DOHH2 (cell line): ENCODE results near the gene WDR76.

Experiments used
- H3F3A ChIP-seq: fragments of 200-600 bp; sonication (generic), shearing (Covaris generic); 2 replicates; pipeline ENCODE4 v1.6.0; 2016; ENCODE audit warnings: antibody characterized with exemption, mild to moderate bottlenecking; ENCODE audit not compliant: control insufficient read depth, insufficient read depth
- H3K27ac ChIP-seq: fragments of 200-600 bp; sonication (generic); 2 replicates; pipeline ENCODE4 v1.5.1; 2014; ENCODE audit warnings: low read depth, mild to moderate bottlenecking, low read length, moderate library complexity
- H3K27me3 ChIP-seq: fragments of 200-600 bp; sonication (generic); 2 replicates; pipeline ENCODE4 v1.6.1; 2014; ENCODE audit warnings: mild to moderate bottlenecking, low read length, mixed read lengths; ENCODE audit not compliant: control insufficient read depth
- H3K36me3 ChIP-seq: fragments of 200-600 bp; sonication (generic); 2 replicates; pipeline ENCODE4 v1.6.1; 2014; ENCODE audit warnings: mild to moderate bottlenecking, low read length, moderate library complexity, mixed read lengths; ENCODE audit not compliant: control insufficient read depth
- H3K4me1 ChIP-seq: fragments of 200-600 bp; sonication (generic); 2 replicates; pipeline ENCODE4 v1.6.1; 2014; ENCODE audit warnings: mild to moderate bottlenecking, low read length, mixed read lengths; ENCODE audit not compliant: control insufficient read depth
- H3K4me2 ChIP-seq: fragments of 200-600 bp; sonication (generic); 2 replicates; pipeline ENCODE4 v1.6.0; 2014; ENCODE audit warnings: mild to moderate bottlenecking, low read length, moderate library complexity
- H3K4me3 ChIP-seq: fragments of 200-600 bp; sonication (generic); 2 replicates; pipeline ENCODE4 v1.5.1; 2014; ENCODE audit warnings: mild to moderate bottlenecking, low read length, mixed read lengths
- H3K79me2 ChIP-seq: fragments of 200-600 bp; sonication (generic); 2 replicates; pipeline ENCODE4 v1.6.1; 2014; ENCODE audit warnings: mild to moderate bottlenecking, low read length, mixed read lengths; ENCODE audit not compliant: control insufficient read depth
- H3K9me2 ChIP-seq: fragments of 200-600 bp; sonication (generic); replicated peaks from 2 replicates; pipeline ENCODE4 v1.6.1; 2014; ENCODE audit warnings: mild to moderate bottlenecking, low read length, mixed read lengths; ENCODE audit not compliant: control insufficient read depth
- H3K9me3 ChIP-seq: fragments of 200-600 bp; sonication (generic); 2 replicates; pipeline ENCODE4 v1.6.1; 2014; ENCODE audit warnings: antibody characterized with exemption, low read length, mixed read lengths; ENCODE audit not compliant: control insufficient read depth, insufficient read depth
- H4K20me1 ChIP-seq: fragments of 200-600 bp; sonication (generic); 2 replicates; pipeline ENCODE4 v1.6.0; 2014; ENCODE audit warnings: low read depth, mild to moderate bottlenecking, antibody characterized with exemption, low read length, moderate library complexity; ENCODE audit not compliant: control insufficient read depth, insufficient read depth
- EZH2phosphoT487 ChIP-seq: fragments of 200-600 bp; sonication (generic); IDR thresholded peaks from 2 replicates; pipeline ENCODE4 v1.6.1; 2017; ENCODE audit warnings: borderline replicate concordance, mild to moderate bottlenecking, antibody characterized with exemption, low read length, moderate library complexity, mixed read lengths
- TF ChIP-seq, protein P1 (sequence below): fragments of 200-600 bp; sonication (generic); IDR thresholded peaks from one replicate; pipeline ENCODE4 v1.5.1; 2014; ENCODE audit warnings: antibody characterized with exemption, mild to moderate bottlenecking, low read depth, low read length; ENCODE audit not compliant: poor library complexity, severe bottlenecking

Gene WDR76

GRCh38 chr15:43915631-43916325, 89.0 kb downstream of the WDR76 start:
- H3K27ac ChIP-seq, result no peak overlapping the region
- no peaks in the 10 kb centered on the region for H3K36me3 ChIP-seq
- no peaks in the 10 kb centered on the region for H3K4me1 ChIP-seq
- no peaks in the 10 kb centered on the region for H3K79me2 ChIP-seq
- H3F3A ChIP-seq, result no peaks in the 10 kb centered on the region
- H3K4me3 ChIP-seq, result no peak overlapping the region
- no peaks in the 10 kb centered on the region for H3K9me3 ChIP-seq
- H3K4me2 ChIP-seq, result no peak overlapping the region
- no peaks in the 10 kb centered on the region for H3K9me2 ChIP-seq
- H4K20me1 ChIP-seq, result no peaks in the 10 kb centered on the region
- TF ChIP-seq, protein P1, sequence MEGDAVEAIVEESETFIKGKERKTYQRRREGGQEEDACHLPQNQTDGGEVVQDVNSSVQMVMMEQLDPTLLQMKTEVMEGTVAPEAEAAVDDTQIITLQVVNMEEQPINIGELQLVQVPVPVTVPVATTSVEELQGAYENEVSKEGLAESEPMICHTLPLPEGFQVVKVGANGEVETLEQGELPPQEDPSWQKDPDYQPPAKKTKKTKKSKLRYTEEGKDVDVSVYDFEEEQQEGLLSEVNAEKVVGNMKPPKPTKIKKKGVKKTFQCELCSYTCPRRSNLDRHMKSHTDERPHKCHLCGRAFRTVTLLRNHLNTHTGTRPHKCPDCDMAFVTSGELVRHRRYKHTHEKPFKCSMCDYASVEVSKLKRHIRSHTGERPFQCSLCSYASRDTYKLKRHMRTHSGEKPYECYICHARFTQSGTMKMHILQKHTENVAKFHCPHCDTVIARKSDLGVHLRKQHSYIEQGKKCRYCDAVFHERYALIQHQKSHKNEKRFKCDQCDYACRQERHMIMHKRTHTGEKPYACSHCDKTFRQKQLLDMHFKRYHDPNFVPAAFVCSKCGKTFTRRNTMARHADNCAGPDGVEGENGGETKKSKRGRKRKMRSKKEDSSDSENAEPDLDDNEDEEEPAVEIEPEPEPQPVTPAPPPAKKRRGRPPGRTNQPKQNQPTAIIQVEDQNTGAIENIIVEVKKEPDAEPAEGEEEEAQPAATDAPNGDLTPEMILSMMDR, result no peak
- no peak for TF ChIP-seq EZH2phosphoT487
- H3K27me3 ChIP-seq, result peaks cover 10% of the 10 kb centered on the region; the same call in 1 of the 2 replicates

GRCh38 chr15:43916326-43916660, 89.5 kb downstream of the WDR76 start:
- Histone ChIP-seq H3K27me3 (peaks cover 10% of the 10 kb centered on the region; the same call in 1 of the 2 replicates), H3K79me2 (no peaks in the 10 kb centered on the region), H3K4me1 (no peaks in the 10 kb centered on the region), H3K9me2 (no peaks in the 10 kb centered on the region), H3K4me3 (no peak overlapping the region), H3K4me2 (no peak overlapping the region), H3K27ac (no peak overlapping the region), H4K20me1 (no peaks in the 10 kb centered on the region), H3K9me3 (no peaks in the 10 kb centered on the region), H3K36me3 (no peaks in the 10 kb centered on the region), H3F3A (no peaks in the 10 kb centered on the region)
- TF ChIP-seq, protein P1, result no peak
- no peak for TF ChIP-seq EZH2phosphoT487
